Fibroblast of skin of left quadriceps (primary cell): Measurements from ENCODE around the gene PAPPA2.

ENCODE experiments used
- DNase-seq, 2 experiments: peaks; one replicate each; pipeline ENCODE4 v3.0.0-alpha.2; 2013; ENCODE audit warnings: low read depth in 2 of 2

PAPPA2 gene

GRCh38 chr1:176494436-176494835, 31.5 kb downstream of the PAPPA2 start:
- no peak for DNase-seq

GRCh38 chr1:176499671-176500070, 36.7 kb downstream of the PAPPA2 start:
- no peak for DNase-seq

DNA sequence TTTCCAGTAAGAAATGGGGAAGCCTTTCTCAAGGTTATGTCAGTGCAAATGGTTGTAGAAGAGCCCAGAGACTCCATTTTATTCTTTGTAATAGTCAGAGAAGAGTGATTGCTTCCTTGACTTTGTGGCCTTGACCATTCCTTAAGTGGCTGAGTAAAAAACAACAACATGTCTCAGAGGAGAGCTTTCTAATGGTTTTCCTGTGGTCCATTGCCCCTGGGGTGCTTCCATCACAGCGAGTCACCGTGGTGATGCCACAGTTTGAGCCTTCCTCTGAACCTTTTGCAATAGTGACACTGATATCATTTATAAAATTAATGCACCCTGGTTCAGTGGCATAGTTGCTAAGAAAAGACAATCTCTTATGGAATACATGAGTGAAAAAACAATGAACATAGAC, 38.6 kb downstream of the PAPPA2 start:
- DNase-seq = no peak

- DNase-seq = no peak
These were observed 42.0 kb downstream of the PAPPA2 start for GRCh38 chr1:176504848-176505553.

- no peak for DNase-seq
These were observed 50.0 kb downstream of the PAPPA2 start for GRCh38 chr1:176512966-176513365.

GRCh38 chr1:176515310-176515709, 52.3 kb downstream of the PAPPA2 start:
- DNase-seq = peak in 1 of 2 experiments; percentile 7

DNA sequence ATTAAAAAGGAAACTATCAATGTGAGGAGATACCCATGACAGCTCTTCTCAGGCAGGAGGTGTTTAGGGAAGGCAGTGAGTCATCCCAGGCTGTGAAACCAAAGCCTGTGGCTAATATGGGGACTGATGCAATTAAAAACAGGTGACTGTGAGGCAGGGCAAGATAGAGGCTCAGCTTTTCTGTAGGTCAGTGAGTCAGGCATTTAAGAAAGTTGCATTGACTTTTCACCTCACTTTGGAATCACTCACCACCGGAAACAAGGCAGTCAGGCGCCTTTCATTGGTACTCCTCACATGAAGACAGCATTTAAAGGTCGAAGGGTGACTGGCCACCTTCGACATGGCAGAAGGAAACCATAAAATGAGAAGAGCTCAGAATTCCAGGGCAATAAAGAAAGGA, 54.5 kb downstream of the PAPPA2 start:
- DNase-seq = peak in 1 of 2 experiments; percentile 9

DNA sequence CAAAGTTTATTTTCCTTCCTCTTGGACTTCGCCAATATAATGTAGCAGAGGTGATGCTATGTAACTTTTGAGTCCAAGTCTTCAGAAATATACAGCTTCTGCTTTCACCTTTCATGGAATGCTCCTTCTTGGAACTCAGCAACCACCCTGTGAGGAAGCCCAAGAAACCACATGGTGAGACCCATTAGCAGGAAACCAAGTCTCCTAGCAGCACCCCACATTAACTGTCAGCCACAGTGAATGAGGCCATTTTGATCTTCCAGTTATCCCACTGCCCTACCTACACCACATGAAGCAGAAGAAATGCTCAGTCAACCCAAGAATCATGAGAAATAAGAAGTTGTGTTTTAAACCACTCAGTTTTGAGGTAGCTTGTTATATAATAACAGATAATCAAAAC, 58.2 kb downstream of the PAPPA2 start:
- no peak for DNase-seq

DNA sequence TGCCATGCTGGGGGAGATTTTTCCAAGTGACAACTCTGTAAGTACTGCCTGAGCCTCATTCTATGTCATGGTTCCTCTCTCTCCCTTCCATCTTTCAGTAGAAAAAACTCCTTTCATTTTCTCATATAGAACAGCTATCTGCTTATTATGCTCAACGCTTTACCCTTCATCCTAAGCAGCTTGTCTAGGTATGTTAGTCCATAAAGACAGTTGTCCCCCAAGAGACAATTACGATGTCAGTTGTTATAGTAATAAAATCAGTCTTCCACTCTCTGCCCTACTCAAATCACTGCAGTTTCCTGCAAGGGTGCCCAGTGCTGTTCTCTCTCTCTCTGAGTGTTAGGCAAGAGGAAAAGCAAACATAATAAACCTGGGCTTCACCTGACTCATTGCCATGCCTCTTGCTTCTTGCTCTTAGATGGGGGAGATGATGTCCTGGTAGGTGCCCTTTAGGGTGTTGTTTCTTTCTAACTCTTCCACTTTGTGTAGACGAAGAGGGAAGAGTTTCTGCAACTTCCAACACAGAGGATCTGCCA, 59.4 kb downstream of the PAPPA2 start:
- no peak for DNase-seq

DNA sequence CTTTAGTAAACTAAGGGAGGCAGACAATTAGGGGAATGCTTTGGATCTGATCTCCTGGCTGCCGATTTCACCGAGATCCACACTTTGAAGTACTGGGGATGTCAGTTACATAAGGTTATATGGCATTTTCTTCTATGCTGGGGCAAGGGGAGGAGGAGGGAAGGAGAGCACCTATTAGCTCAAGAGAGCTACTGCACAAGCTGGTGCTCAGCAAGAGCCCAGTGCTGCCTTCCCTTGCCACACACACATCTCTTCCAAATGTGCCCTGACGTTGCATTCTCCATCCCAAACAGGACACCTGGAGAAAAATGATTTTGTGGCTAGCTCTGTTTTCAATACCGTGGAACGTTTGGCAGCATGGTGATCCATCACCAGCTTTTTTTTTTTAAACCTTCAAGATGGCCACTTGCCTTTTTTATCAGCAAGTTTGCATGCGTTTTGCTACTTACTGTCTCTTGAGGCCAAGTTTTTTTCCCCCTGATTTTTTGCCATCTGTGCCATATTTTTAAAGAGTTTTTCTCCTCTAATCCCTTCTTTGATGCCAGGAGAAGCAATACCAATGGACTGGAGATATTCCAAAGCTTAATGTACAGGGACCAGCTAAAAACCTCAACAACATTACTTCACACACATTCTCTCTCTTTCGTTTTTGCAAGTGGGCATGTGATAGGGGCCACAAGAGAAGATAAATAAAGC, 66.6 kb downstream of the PAPPA2 start:
- no peak for DNase-seq

- DNase-seq = no peak
These were observed 68.1 kb downstream of the PAPPA2 start for GRCh38 chr1:176531036-176531435.

DNA sequence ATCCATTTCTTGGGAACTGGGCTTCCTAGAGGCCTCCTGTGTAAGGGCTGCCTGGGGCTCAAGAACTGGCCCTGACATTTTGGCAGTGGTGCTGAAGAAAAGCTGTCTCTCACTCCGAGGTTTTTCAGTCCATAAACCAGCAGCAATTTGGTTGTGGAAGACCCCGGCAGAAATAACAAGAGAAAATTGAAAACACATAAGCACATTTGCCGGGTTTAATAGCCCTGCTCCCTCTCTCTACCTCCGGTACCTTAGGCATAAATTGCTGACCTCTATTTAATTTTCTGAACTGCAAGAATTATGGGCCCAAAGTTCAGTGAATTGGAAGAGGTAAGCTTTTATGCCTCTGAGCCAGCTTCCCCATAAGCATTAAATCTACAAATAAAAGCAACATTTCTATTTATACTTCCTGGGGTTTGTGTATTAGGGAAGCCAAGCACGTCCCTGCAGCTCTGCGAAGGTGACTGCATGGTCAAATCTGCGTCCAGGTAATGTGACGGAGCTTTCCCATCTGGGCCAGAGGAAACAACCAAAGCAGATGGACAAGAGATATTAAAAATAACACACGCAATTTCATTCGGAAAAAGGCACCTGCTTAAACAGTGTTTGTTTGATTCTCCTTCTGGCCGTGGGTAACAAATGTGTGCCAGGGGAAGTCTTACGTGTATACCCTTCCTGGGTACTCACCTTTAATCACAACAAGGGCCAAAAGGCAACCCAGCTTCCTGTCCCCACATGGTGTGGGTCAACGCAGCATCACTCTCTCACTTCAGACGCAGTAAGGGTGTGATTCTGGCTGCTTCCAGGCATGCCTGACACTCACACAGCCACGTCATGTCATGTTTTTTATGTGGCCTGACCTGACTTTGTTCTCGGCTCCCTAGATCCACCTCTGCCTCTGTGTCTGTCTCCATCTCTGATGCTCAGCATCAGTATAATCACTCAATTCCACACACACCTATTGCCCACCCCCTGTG, 69.2 kb downstream of the PAPPA2 start:
- no peak for DNase-seq

DNA sequence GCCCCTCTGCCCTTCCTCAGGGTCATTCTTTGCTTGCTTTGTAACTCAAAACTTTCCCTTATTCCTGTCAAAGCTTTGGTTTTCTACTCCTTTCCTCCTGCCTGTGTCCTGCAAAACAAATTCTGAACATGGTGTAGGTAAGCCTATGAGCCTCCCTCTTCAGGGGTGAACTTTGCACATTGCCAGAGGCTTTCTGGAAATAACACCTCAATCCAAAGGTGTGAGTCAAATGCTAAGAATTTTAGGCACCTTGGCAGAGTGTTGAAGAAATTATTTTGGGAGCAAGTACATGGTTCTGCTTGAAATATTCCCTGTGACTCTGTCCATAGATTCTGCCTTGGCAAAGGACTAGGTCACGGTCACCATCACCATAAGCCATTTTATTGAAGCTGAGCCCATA, 70.0 kb downstream of the PAPPA2 start:
- no peak for DNase-seq

DNA sequence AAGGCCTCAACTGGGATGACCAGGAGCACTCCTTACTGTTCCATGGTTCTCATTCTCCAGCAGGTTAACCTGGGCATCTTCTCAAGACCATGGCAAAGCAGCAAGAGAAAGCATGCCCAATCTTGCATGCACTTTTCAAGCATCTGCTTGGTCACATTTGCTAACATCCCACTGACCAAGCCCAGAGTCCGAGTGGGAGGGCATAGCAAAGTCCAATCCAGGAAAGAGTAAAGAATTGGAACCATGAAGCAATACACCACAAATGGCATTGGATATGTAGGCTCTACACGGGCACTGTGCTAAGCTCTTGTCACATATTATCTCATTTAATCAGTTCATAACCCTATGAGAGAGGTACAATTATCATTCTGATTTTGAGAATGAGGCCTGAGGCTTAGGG, 73.6 kb downstream of the PAPPA2 start:
- no peak for DNase-seq

- DNase-seq = no peak
These were observed 76.0 kb downstream of the PAPPA2 start for GRCh38 chr1:176539018-176539417.

DNA sequence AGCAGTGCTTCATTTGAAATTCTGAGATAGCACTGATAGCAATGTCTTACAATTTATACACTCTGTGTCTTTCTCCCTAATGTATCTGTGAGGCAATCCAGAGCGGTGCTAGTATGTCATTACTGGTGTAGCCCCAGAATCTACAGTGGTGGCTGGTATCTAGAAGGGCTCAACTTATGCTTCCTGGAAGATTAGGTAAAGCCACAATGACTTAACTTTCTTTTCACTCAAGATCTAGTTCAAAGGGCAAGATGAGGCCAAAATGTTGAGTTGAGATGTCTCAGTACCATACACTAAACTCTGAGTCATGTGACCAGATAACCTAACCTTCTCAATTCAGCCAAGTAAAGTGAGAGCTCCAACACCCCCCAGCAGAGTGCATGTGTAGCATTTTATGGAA, 77.5 kb downstream of the PAPPA2 start:
- no peak for DNase-seq

GRCh38 chr1:176541663-176542062, 78.7 kb downstream of the PAPPA2 start:
- no peak for DNase-seq

- DNase-seq = no peak
These were observed 79.4 kb downstream of the PAPPA2 start for GRCh38 chr1:176542352-176542751.

DNA sequence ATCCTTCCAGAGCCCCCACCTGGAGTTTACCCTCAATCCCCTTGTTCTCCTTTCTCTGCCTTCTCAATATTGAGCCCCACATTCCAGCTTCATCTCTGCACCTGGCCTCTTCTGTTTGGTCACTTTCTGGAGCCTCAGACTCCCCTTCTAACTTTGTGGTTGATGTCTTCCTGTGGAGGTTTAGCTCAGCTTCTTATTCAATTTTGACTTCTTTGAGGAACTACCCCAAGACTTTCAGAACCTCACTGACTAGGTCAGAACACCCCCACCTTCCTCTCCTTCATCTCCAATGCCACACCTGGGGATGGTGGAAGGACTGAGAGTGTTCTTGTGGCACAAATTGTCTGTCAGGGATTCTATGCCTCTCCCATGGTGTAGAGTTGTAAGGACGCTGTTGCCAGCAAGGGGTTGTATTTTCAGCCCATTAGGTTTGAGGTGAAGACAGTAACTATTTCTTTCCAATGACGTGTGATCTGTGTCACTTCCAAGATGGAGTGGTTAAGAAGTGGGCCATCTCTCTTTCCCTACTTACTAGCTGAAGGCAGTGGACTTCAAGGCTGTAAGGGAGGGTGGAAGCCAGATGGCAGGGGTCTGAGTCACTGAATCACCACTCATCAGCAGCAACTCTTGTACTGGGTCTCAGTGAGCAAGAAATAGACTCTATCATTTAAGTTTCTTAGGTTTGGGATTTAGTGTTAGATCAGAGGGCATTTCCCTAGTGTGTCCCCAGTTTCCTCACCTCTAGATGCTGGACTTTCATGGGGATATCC, 80.6 kb downstream of the PAPPA2 start:
- DNase-seq = no peak

DNA sequence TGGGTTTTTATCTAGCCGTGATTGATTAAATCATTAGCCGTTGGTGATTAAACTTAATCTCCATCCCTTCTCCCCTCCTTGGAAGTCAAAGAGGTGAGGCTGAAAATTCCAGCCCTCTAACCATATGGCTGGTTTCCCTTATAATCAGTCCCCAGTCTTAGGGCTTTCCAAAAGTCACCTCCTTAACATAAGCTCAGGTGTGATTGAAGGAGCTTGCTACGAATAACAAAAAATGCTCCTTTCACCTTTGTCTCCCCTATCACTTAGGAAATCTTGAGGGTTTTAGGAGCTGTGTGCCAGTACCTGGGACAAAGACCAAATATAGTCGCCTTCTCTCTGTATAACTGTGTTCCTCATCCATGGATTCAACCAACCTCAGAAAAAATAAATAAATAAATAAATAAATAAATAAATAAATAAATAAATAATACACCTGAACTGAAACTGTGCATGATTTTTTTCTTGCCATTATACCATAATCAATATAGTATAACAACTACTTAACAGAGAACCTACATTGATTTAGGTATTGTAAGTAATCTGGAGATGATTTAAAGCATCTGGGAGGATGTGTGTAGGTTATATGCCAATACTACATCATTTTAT, 82.2 kb downstream of the PAPPA2 start:
- DNase-seq = no peak

DNA sequence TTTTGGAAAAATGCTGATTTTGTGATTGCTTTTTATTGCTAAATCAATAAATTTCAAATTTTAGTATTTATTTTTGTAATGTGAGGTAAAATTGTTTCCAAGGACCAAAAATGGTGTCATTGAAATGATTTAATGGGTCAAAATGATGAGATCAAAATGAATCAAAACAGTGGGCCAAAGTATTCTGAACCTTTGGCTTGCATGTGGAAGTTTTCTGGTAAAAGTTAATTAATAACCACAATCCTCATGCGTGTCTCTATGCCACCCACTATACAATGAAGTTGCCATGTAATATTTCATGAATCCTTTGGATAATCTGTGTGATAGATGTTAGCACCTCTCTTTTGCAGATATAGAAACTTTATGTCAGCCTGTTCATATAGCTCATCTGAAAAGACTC, 83.8 kb downstream of the PAPPA2 start:
- no peak for DNase-seq
